Measurements from ENCODE around the gene INPP5A.

GRCh38 chr10:132787495-132788179, 250.1 kb downstream of the INPP5A start:
- TF ChIP-seq CTCF (conservative IDR thresholded peaks at IDR 0.05; ENCODE audit: low read length): no peak
- no peak for TF ChIP-seq EZH2phosphoT487 (IDR thresholded peaks at IDR 0.05; ENCODE audit: borderline replicate concordance)

Data from Loucy (cell line).